CD4-positive, alpha-beta T cell treated with Interferon alpha-2 for 1 hour (primary cell): ENCODE measurements around the gene DAP3.
"Not testable (repeated sequence)": the region's sequence is repeated elsewhere in the genome, so short reads cannot be mapped to it uniquely, and the experiment has no call there.

Experiments used
- DNase-seq, 2 donors: peaks; one replicate each; pipeline ENCODE4 v3.0.0-alpha.2; 2020 to 2022

Gene DAP3

GRCh38 chr1:155689081-155689607 lies at the start of gene DAP3:
TSS of gene DAP3 (plus strand) at chr1:155689091. CDS start at chr1:155709780, 20,689 bp downstream.
- peak in 1 of 2 donors; percentile 74 for DNase-seq

- DNase-seq: no peak
Observed at GRCh38 chr1:155640367-155640766, 48.5 kb upstream of the DAP3 start.

GRCh38 chr1:155642559-155643180 lies 46.2 kb upstream of the DAP3 start:
- DNase-seq: peak in 1 of 2 donors; percentile 6

- DNase-seq: no peak
Observed at GRCh38 chr1:155643230-155643629, 45.7 kb upstream of the DAP3 start.

GRCh38 chr1:155645034-155645598 lies 43.8 kb upstream of the DAP3 start:
- no peak for DNase-seq

GRCh38 chr1:155645648-155646047 lies 43.2 kb upstream of the DAP3 start:
- no peak for DNase-seq

- DNase-seq: no peak
Observed at GRCh38 chr1:155646307-155646706, 42.6 kb upstream of the DAP3 start.

- DNase-seq: peak in 1 of 2 donors; percentile 27
Observed at GRCh38 chr1:155648207-155649147, 40.4 kb upstream of the DAP3 start.

GRCh38 chr1:155649676-155650075 lies 39.2 kb upstream of the DAP3 start:
- no peak for DNase-seq

GRCh38 chr1:155650231-155650757 lies 38.6 kb upstream of the DAP3 start:
- DNase-seq: no peak

- no peak for DNase-seq
Observed at GRCh38 chr1:155651861-155652661, 36.8 kb upstream of the DAP3 start.

- no peak for DNase-seq
Observed at GRCh38 chr1:155652951-155653350, 35.9 kb upstream of the DAP3 start.

- no peak for DNase-seq
Observed at GRCh38 chr1:155657463-155657862, 31.4 kb upstream of the DAP3 start.

GRCh38 chr1:155661239-155661638 lies 27.7 kb upstream of the DAP3 start:
- DNase-seq: not testable (repeated sequence)

GRCh38 chr1:155669233-155670162 lies 19.4 kb upstream of the DAP3 start:
- DNase-seq: no peak

GRCh38 chr1:155671750-155672149 lies 17.1 kb upstream of the DAP3 start:
- no peak for DNase-seq

GRCh38 chr1:155673003-155673402 lies 15.9 kb upstream of the DAP3 start:
- DNase-seq: no peak

- no peak for DNase-seq
Observed at GRCh38 chr1:155678027-155678426, 10.9 kb upstream of the DAP3 start.

GRCh38 chr1:155678992-155679391 lies 9.9 kb upstream of the DAP3 start:
- not testable (repeated sequence) for DNase-seq

GRCh38 chr1:155680531-155680930 lies 8.4 kb upstream of the DAP3 start:
- no peak for DNase-seq

GRCh38 chr1:155681776-155682175 lies 7.1 kb upstream of the DAP3 start:
- DNase-seq: no peak
